DOHH2 (cell line): ENCODE data around the gene OXLD1.

ENCODE experiments used
- H3F3A ChIP-seq: fragments of 200-600 bp; sonication (generic), shearing (Covaris generic); 2 replicates; pipeline ENCODE4 v1.6.0; 2016; ENCODE audit warnings: antibody characterized with exemption, mild to moderate bottlenecking; ENCODE audit not compliant: control insufficient read depth, insufficient read depth
- H3K27ac ChIP-seq: fragments of 200-600 bp; sonication (generic); 2 replicates; pipeline ENCODE4 v1.5.1; 2014; ENCODE audit warnings: low read depth, mild to moderate bottlenecking, low read length, moderate library complexity
- H3K27me3 ChIP-seq: fragments of 200-600 bp; sonication (generic); 2 replicates; pipeline ENCODE4 v1.6.1; 2014; ENCODE audit warnings: mild to moderate bottlenecking, low read length, mixed read lengths; ENCODE audit not compliant: control insufficient read depth
- H3K36me3 ChIP-seq: fragments of 200-600 bp; sonication (generic); 2 replicates; pipeline ENCODE4 v1.6.1; 2014; ENCODE audit warnings: mild to moderate bottlenecking, low read length, moderate library complexity, mixed read lengths; ENCODE audit not compliant: control insufficient read depth
- H3K4me1 ChIP-seq: fragments of 200-600 bp; sonication (generic); 2 replicates; pipeline ENCODE4 v1.6.1; 2014; ENCODE audit warnings: mild to moderate bottlenecking, low read length, mixed read lengths; ENCODE audit not compliant: control insufficient read depth
- H3K4me2 ChIP-seq: fragments of 200-600 bp; sonication (generic); 2 replicates; pipeline ENCODE4 v1.6.0; 2014; ENCODE audit warnings: mild to moderate bottlenecking, low read length, moderate library complexity
- H3K4me3 ChIP-seq: fragments of 200-600 bp; sonication (generic); 2 replicates; pipeline ENCODE4 v1.5.1; 2014; ENCODE audit warnings: mild to moderate bottlenecking, low read length, mixed read lengths
- H3K79me2 ChIP-seq: fragments of 200-600 bp; sonication (generic); 2 replicates; pipeline ENCODE4 v1.6.1; 2014; ENCODE audit warnings: mild to moderate bottlenecking, low read length, mixed read lengths; ENCODE audit not compliant: control insufficient read depth
- H3K9me2 ChIP-seq: fragments of 200-600 bp; sonication (generic); replicated peaks from 2 replicates; pipeline ENCODE4 v1.6.1; 2014; ENCODE audit warnings: mild to moderate bottlenecking, low read length, mixed read lengths; ENCODE audit not compliant: control insufficient read depth
- H3K9me3 ChIP-seq: fragments of 200-600 bp; sonication (generic); 2 replicates; pipeline ENCODE4 v1.6.1; 2014; ENCODE audit warnings: antibody characterized with exemption, low read length, mixed read lengths; ENCODE audit not compliant: control insufficient read depth, insufficient read depth
- H4K20me1 ChIP-seq: fragments of 200-600 bp; sonication (generic); 2 replicates; pipeline ENCODE4 v1.6.0; 2014; ENCODE audit warnings: low read depth, mild to moderate bottlenecking, antibody characterized with exemption, low read length, moderate library complexity; ENCODE audit not compliant: control insufficient read depth, insufficient read depth
- CTCF ChIP-seq: fragments of 200-600 bp; sonication (generic); IDR thresholded peaks from one replicate; pipeline ENCODE4 v1.5.1; 2014; ENCODE audit warnings: antibody characterized with exemption, mild to moderate bottlenecking, low read depth, low read length; ENCODE audit not compliant: poor library complexity, severe bottlenecking
- EZH2phosphoT487 ChIP-seq: fragments of 200-600 bp; sonication (generic); IDR thresholded peaks from 2 replicates; pipeline ENCODE4 v1.6.1; 2017; ENCODE audit warnings: borderline replicate concordance, mild to moderate bottlenecking, antibody characterized with exemption, low read length, moderate library complexity, mixed read lengths

Gene OXLD1

GRCh38 chr17:81707725-81708646 lies 41.6 kb upstream of the OXLD1 start:
- Histone ChIP-seq H3K4me1 (peaks cover 30% of the 10 kb centered on the region), H3K9me2 (no peaks in the 10 kb centered on the region), H3K27me3 (no peaks in the 10 kb centered on the region), H3K4me2 (no peak overlapping the region), H3K79me2 (peaks cover 58% of the 10 kb centered on the region), H3K36me3 (peaks cover 60% of the 10 kb centered on the region), H3K9me3 (no peaks in the 10 kb centered on the region), H3K27ac (no peak overlapping the region), H3K4me3 (no peak overlapping the region), H3F3A (peaks cover 21% of the 10 kb centered on the region), H4K20me1 (peaks cover 3% of the 10 kb centered on the region; the same call in 1 of the 2 replicates)
- TF ChIP-seq EZH2phosphoT487 (no peak), CTCF (no peak)

- Histone ChIP-seq H3K27ac (no peak overlapping the region), H3F3A (peaks cover 21% of the 10 kb centered on the region), H3K27me3 (no peaks in the 10 kb centered on the region), H4K20me1 (peaks cover 8% of the 10 kb centered on the region; the same call in 1 of the 2 replicates), H3K9me2 (no peaks in the 10 kb centered on the region), H3K9me3 (no peaks in the 10 kb centered on the region), H3K4me2 (no peak overlapping the region), H3K4me1 (peaks cover 30% of the 10 kb centered on the region), H3K79me2 (peaks cover 60% of the 10 kb centered on the region), H3K36me3 (peaks cover 70% of the 10 kb centered on the region), H3K4me3 (no peak overlapping the region)
- TF ChIP-seq EZH2phosphoT487: no peak
- TF ChIP-seq CTCF: peak; percentile 14
These were observed 40.6 kb upstream of the OXLD1 start for GRCh38 chr17:81706757-81707624.

GRCh38 chr17:81706232-81706611 lies 39.8 kb upstream of the OXLD1 start:
- Histone ChIP-seq H3K36me3 (peaks cover 78% of the 10 kb centered on the region), H3K4me3 (no peak overlapping the region), H3K27ac (no peak overlapping the region), H3K4me1 (peaks cover 30% of the 10 kb centered on the region), H3K9me2 (no peaks in the 10 kb centered on the region), H3K79me2 (peaks cover 67% of the 10 kb centered on the region), H3F3A (peaks cover 18% of the 10 kb centered on the region), H3K4me2 (no peak overlapping the region), H4K20me1 (peaks cover 14% of the 10 kb centered on the region; the same call in 1 of the 2 replicates), H3K27me3 (no peaks in the 10 kb centered on the region), H3K9me3 (no peaks in the 10 kb centered on the region)
- TF ChIP-seq CTCF (no peak), EZH2phosphoT487 (no peak)
